Measurements from ENCODE around the gene UMPS.
"Not testable (repeated sequence)": the region's sequence is repeated elsewhere in the genome, so short reads cannot be mapped to it uniquely, and the experiment has no call there.

Gene UMPS

GRCh38 chr3:124781476-124782376 lies 51.5 kb downstream of the UMPS start:
- DNase-seq = no peak

- not testable (repeated sequence) for DNase-seq
These were observed 52.1 kb downstream of the UMPS start for GRCh38 chr3:124782377-124782712.

- no peak for DNase-seq
These were observed 53.4 kb downstream of the UMPS start for GRCh38 chr3:124783696-124784095.

GRCh38 chr3:124784686-124785382 lies 54.6 kb downstream of the UMPS start:
- no peak for DNase-seq

- DNase-seq = no peak
These were observed 55.7 kb downstream of the UMPS start for GRCh38 chr3:124785973-124786372.

- DNase-seq = no peak
These were observed 56.4 kb downstream of the UMPS start for GRCh38 chr3:124786511-124787241.

GRCh38 chr3:124787476-124788195 lies 57.4 kb downstream of the UMPS start:
- no peak for DNase-seq

- no peak for DNase-seq
These were observed 58.0 kb downstream of the UMPS start for GRCh38 chr3:124788254-124788745.

GRCh38 chr3:124789103-124789502 lies 58.9 kb downstream of the UMPS start:
- not testable (repeated sequence) for DNase-seq

GRCh38 chr3:124791142-124791541 lies 60.9 kb downstream of the UMPS start:
- DNase-seq = no peak

GRCh38 chr3:124791639-124792151 lies 61.4 kb downstream of the UMPS start:
- no peak for DNase-seq

GRCh38 chr3:124792341-124793040 lies 62.2 kb downstream of the UMPS start:
- no peak for DNase-seq

- no peak for DNase-seq
These were observed 62.9 kb downstream of the UMPS start for GRCh38 chr3:124793054-124793739.

- peak; percentile 7 for DNase-seq
These were observed 66.2 kb downstream of the UMPS start for GRCh38 chr3:124796477-124796876.

- no peak for DNase-seq
These were observed 67.2 kb downstream of the UMPS start for GRCh38 chr3:124797426-124797945.
